Measurements from ENCODE around the gene CNTNAP2. TPM values are rescaled to one million over a fixed set of nuclear protein-coding genes. Genes with fewer than 3 reads are reported as not detected.
"Not testable (repeated sequence)": the region's sequence is repeated elsewhere in the genome, so short reads cannot be mapped to it uniquely, and the experiment has no call there.

The CNTNAP2 gene
- total RNA-seq, 1 donor from 2014 or later = not detected

DNA sequence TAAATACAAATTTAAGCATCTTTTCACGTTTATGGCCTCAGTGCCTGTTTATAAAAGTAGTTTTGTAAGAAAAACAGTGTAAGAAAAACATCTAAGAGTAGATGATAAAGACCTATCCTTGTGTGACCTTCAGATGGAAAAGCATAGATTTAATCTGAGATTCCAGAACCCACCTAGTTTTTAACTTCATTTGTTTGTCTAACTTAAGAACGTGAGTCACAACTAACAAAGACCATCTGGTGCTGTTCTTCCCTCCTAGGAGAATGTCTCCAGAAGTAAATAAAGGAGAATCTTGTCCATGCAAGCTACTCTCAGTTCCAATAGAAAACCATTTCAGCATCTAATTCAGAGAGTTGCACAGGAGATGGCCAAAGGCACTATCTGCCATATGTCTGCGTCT lies 2208.6 kb downstream of the CNTNAP2 start:
- intact Hi-C loops (cut with micrococcal nuclease) = no loop called here

DNA sequence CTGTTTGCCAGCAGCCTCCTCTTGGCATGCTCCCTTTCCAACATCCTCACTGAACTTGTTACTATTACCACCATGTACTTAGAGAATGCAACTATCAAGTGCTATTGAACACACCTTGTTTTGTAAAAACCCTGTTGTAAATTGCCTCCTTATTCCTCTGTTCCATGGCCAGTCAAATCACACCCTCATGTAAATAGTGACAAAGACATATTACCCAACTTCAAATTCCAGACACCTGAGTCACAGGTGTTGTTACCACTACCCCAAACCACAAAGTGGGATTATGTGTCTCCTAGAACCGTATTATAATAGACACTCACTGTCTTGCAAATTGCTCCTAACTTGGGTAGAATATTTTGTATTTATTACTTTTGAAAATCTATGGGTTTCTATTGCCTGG lies 2210.8 kb downstream of the CNTNAP2 start:
- intact Hi-C loops (cut with micrococcal nuclease) = no loop called here

DNA sequence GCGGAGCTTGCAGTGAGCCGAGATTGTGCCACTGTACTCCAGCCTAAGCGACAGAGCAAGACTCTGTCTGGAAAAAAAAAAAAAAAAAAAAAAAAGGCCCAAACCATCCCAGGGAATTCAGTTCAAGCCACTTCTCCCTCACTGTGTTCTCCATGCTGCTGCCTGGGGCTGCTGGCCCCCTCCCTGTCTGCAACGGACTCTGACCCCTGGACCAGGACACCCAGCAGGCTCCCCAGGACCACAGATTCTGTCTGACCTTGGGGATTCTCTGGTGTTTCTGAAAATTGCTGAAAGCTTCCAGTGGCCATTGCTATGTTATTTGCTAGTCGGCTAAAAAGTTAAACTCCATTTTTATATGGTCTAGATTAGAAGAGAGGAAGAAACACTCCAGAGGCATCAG lies 2212.3 kb downstream of the CNTNAP2 start:
- intact Hi-C loops (cut with micrococcal nuclease) = no loop called here

DNA sequence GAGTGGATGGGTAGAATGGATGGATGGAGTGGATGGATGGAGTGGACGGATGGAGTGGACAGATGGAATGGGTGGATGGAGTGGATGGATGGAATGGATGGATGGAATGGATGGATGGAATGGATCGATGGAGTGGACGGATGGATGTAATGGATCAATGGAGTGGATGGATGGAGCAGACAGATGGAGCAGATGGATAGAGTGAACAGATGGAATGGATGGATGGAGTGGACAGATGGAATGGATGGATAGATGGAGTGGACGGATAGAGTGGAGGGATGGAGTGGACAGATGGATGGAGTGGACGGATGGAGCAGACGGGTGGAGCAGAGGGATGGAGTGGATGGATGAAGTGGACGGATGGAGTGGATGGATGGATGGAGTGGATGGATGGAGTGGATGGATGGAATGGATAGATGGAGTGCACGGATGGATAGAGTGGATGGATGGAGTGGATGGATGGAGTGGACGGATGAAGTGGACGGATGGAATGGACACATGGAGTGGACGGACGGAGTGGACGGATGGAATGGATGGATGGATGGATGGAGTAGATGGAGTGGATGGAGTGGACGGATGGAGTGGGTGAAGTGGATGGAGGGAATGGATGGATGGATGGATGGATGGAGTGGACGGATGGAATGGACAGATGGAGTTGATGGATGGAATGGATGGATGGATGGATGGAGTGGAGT lies 2213.7 kb downstream of the CNTNAP2 start:
- intact Hi-C loops (cut with micrococcal nuclease) = no loop called here

DNA sequence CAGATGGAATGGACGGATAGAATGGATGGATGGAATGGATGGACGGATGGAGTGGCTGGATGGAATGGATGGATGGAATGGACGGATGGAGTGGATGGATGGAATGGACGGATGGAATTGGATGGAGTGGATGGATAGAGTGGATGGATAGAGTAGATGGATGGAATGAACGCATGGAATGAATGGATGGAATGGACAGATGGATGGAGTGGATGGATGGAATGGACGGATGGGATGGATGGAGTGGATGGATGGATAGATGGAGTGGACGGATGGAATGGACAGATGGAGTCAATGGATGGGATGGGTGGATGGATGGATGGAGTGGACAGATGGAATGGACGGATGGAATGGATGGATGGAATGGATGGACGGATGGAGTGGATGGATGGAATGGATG lies 2214.2 kb downstream of the CNTNAP2 start:
- intact Hi-C loops (cut with micrococcal nuclease) = no loop called here

DNA sequence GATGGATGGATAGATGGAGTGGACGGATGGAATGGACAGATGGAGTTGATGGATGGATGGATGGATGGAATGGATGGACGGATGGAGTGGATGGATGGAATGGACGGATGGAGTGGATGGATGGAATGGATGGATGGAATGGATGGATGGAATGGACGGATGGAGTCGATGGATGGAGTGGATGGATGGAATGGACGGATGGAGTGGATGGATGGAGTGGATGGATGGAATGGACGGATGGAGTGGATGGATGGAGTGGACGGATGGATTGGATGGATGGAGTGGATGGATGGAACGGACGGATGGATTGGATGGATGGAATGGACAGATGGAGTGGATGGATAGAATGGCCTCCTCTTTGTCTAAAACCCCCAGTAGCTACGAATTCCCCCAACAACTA lies 2214.9 kb downstream of the CNTNAP2 start:
- intact Hi-C loops (cut with micrococcal nuclease) = not testable (repeated sequence)

DNA sequence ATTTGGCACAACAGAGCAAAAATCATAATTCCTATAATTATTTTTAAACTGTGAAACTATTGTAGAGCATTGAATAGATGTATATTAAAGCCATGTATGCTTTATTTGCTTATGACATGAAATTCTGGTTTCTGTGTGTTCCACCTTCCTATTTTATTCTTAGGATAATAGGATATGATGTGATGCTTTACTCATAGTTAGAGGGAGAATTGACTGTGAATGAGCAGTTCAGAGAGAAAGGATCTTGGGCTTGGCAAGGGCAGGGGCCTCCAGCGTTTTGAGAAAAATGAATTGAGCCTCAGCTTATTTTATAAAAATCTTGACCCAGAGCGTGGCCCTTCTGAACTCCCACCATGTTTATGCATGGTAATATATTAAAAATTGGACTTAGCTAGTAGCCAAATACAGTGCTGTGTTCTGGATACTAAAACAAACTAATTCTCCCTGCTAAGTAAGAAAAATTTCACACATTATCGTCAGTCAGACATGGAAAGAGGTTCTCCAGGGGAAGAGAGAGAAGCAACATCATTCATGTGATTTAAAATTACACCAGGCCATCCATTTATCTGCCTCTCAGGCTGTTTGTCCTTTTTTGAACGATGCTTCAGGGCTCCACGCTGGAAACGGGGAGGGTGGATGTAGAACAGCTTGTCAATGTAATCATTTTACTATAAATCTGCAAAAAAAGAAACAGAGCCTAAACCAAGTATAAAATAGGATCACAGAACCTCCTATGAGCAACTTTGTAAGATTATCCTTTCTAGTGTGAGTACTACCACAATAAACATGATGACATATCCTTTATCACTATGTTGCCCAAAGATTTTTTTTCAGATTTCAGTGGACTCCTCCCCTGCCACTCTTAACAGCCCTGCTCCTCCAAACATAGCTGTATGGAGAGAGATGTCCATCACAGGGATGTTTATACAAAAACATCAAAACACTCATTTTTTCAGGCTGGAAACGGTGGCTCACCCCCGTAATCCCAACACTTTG lies 2215.9 kb downstream of the CNTNAP2 start:
- intact Hi-C loops (cut with micrococcal nuclease) = no loop called here

DNA sequence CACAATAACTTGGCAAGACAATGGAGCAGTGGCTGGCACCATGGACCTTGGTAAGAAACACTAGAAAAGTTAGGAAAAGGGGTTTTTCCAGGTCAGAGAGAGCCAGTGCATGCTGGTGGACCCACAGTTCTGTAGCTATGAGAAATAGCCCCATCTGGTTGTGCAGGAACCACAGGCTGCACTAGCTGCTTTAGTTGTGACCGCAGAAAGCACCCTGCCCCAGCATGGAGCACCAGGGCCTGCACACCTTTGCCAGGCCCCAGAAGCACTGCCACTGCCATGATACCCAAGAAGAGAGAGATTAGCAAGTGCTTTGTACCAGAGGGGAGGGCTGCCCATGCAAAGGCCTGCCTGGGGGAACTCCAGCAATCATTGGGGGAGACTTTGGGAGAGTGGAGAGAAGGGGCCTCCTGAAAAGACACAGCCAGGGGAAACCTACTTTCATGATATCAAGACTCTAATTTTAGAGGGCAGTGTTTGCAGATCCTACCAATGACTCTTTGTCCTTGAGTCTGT lies 2217.9 kb downstream of the CNTNAP2 start:
- intact Hi-C loops (cut with micrococcal nuclease) = no loop called here

DNA sequence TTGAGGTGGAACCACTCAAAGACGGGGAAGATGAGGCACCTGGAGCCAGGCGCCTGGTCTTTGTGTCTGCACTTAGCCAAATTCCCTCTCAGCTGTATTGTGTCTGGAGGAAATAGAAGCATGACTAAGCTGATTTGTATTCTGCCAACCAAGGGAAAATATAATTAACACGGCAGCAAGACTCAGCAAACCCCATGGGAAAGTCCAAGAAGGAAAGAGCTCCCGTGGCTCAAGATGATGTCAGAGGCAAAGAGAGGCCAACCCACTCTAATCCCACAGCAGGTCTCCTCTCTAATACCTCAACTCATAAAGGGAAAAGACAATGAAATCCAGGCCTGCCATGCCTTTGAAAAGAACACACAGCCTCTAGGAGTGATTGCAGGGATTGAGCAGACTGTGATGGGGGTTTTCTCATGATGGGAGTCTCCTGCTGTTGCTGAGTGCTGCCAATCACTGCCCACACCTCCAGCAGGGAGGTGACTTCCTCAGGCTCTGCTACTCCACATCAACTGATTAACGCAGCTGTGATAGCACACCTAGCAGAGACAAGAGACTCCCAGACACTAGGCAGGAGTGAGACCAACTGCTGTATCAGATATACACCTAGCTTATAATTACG lies 2218.5 kb downstream of the CNTNAP2 start:
- intact Hi-C loops (cut with micrococcal nuclease) = no loop called here

DNA sequence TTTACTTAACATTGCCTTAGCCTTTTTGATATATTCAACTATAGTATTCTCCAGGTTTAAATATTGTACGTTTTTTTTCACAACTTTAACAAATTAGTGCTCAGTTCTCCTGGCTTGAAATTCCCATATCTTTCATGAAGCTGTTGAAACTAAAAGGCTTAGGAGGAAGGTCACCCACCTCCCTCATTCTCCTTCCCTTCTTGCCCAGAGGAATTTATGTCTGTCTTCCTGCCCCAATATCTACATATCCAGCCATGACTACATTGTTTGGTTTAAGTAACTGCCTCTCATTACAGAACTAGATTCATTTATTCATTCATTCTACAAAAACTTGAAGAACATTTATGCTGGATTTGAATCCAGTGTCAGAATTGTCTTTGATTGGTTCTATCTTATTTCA lies 2219.2 kb downstream of the CNTNAP2 start:
- intact Hi-C loops (cut with micrococcal nuclease) = no loop called here

DNA sequence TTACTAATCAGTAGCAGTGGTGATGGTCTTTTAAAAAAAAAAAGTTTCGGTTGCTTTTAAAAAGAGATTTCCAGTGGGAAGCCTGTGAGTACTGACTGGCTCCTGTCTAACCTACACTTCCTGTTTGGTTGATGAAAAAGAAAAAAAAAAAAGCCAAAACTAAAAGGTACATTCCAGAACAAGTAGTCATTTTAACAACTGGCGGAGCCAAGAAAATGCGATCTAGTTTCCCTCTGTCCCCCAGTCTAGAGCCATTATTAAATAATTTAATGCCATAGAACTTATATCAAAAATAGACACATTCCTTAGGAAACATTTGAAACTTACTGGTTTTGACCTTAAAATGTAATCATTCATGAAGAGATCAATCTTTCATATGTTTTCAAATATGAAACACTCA lies 2219.8 kb downstream of the CNTNAP2 start:
- intact Hi-C loops (cut with micrococcal nuclease) = no loop called here

DNA sequence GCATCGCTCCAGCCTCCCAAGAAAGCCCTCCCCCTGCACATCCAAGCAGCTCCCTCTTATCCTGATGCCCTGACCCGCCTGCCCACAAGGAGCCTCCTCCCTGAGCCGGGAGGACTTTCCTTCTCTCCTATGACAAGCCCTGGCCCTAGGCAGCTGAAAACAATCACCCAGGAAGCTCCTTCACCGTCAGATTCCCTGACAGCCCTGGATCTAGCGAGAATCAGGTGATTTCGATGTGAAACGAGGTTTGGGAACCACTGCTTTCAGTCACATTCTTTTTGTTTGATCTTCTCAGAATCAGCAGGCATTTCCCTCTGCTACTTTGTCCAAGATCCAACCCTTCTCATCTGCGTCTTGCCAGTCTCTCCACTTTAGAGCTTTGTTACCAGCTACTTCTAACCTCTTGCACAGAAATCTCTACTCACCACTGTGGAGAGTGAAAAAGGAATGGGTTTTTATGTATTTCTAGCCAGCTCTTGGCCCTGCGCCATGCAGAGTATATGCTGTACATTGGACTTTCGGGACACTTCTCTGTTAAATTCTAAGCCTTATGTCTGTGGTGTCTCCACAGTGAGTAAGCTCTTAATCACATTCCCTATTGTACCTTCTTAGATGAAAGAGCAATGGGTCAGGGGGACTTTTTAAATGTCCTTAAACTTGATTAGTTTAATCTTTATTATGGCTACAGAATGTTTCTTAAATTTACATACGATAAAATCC lies 2220.8 kb downstream of the CNTNAP2 start:
- intact Hi-C loops (cut with micrococcal nuclease) = no loop called here

DNA sequence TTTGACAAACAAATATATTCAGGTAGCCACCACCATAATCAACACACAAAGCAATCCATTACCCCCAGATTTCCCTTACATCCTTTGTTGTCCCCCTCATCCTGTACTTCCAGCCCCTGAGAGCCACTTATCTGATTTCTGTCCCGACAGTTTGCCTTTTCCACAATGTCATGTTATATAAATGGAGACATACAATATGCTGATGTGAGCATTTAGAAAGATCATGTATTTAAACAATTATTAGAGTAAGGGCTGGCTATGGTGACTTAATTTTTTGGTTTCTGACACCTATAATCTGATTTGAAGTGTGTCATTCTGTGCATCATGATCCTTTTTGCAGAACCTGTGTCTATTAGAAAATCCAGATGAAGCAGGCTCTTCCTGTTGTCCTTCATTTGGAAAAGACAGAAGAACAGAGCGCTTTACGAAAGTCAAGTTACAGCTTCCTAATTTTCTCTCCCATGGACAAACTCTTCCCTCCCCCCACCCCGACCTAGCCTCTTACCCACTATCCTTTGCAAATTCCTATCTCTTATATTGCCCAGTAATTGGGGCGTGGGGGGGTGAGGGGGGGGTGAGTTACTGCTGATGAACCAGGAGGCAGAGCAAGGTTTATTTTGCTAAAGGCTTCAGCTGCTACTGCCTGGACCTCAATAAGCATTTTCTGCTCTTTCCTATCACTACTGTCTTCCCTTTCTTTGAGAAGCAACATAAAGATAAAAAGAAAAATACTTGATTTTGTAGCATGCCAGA lies 2221.6 kb downstream of the CNTNAP2 start:
- intact Hi-C loops (cut with micrococcal nuclease) = no loop called here

DNA sequence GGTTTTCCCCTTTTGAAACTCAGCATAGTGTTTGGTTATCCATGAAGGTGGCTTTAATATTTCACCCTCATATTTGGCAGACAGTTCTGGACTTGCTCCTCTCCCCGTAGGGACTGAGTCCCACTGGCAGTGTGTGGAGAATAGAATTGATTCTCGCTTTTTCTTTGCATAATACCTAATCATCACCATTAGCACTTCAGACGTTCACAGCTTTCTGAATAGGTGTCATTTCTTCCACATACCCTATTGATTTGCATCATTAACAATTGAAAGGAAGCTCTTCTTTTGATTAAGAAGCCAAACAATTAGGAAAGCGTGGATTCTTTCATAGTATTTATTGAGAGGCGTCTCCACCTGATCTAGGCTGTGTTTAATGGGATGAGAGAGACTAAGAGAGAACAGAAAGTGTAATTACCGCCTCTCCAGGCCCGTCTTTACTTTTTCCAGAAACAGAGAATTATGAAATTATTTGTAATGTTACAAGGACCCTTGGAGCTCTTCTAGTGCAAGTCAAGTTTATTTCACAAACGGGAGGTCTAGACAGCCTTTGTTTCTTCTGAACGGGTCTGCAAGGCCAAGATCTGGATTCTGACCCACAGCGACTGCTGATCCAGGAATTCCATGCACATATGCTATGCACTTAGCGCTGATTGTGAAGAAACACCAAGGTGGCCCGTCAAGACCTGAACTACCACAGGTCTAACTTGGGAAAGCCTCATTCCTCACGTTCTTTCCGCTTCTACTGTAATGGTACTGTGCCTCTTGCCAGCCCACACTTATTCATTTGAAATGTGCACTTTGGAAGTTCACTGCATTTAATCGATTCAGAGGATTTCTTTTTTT lies 2224.1 kb downstream of the CNTNAP2 start:
- intact Hi-C loops (cut with micrococcal nuclease) = no loop called here

DNA sequence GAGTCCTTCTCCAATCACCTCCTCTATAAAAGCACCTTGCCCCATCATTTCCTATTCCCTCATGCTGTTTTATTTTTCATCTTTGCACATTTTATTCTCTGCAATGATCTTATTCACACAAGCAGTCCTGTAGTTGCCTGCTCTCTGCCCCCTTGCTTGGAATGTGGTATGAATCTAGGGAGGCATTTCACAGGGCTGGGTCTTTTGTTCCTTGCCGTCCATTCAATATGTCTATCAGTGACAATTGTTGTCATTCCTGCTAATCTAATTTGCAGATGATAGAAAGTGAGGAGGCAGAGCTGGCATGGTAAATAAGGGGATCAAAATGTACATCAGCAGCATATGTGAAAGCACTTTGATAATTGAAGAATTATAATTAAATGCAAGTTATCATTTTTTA lies 2227.8 kb downstream of the CNTNAP2 start:
- intact Hi-C loops (cut with micrococcal nuclease) = no loop called here

DNA sequence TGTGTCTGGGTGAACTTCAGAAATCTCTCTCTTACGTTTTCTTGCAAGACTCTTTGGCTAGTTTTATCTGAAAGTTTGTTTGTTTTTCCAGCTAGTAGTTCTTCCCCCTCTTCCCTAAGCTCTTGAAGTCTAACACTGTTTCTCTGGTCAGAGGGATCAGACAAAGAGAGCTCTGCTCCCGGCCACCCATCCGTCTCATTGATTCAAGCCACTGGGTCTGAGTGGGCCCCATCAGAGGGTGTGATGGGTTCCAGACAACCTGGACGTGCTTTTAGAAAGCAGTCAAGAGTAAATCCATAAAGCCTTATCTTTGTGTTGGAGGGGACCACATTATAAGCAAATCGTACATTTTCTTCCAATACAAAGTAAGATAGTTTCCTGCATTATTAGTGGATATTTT lies 2231.4 kb downstream of the CNTNAP2 start:
- intact Hi-C loops (cut with micrococcal nuclease) = no loop called here

DNA sequence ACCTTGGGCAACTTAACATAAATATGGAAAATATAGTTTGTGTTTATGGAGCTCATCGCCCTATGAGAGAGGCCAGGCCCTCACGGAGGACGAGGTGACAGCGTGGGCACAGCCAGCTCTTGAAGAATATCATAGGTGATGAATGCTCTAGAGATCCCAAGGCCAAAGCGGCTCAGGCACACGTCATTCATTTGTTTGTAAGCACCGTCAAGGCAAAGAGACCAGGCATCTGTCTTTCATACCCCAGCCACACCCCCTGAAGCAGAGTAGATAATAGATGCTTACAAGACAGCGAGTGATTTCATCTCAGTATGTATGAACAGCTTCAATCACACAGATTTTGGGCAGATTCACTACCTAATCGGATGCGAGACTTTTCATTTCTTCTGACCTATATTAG lies 2231.9 kb downstream of the CNTNAP2 start:
- intact Hi-C loops (cut with micrococcal nuclease) = no loop called here

DNA sequence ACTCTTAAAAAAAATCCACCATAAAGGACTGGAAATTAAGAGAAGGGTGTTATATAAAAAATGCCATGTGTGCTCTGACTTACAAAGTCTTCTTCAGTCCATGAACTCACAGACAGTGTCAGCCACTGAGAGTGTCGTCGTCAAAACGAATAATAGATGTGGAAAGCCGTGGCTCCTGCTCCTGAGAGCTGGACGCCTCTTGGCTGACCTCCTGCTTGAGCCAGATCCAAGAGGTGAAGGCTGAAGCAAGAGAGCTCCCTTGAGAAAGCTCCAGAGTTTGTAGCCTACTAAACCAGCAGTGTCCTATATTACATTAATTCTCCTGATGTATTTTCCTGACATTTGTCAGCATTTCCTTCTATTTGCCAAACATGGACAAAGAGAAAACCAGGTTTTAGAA lies 2239.7 kb downstream of the CNTNAP2 start:
- intact Hi-C loops (cut with micrococcal nuclease) = no loop called here

DNA sequence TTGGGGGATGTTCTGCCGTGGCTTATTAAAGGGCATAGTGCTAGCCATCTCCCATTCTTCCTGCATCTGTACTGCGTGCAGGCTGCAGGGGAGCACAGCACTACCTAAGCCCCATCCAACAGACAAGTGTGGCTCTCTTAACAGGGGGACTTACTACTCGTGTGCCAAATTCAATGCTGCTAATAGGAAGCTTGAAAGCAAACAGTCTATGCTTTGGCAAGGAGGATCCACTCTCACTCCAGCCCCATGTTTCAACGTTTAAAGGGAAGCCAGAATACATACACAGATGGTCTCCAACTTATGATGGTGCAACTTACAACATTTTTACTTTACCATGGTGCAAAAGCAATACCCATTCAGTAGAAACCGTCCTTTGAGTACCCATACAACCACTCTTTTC lies 2245.9 kb downstream of the CNTNAP2 start:
- intact Hi-C loops (cut with micrococcal nuclease) = no loop called here
